ENCODE measurements around the gene PLEKHD1. TPM values are rescaled to one million over a fixed set of nuclear protein-coding genes. Genes with fewer than 3 reads are reported as not detected.

Gene PLEKHD1
- total RNA-seq, 4 donors from 2014 or later: not detected

GRCh38 chr14:69561893-69562292 lies 77.4 kb downstream of the PLEKHD1 start:
- no peaks in the 10 kb centered on the region for H3K27me3 ChIP-seq

GRCh38 chr14:69567563-69567962 lies 83.0 kb downstream of the PLEKHD1 start:
- Histone ChIP-seq H3K9me3 (no peaks in the 10 kb centered on the region), H3K4me3 (no peak overlapping the region), H3K27me3 (peaks cover 0 to 20% of the 10 kb centered on the region in 2 donors), H3K27ac (no peak overlapping the region), H3K36me3 (no peaks in the 10 kb centered on the region), H3K4me1 (peaks cover 0 to 14% (median 6%) of the 10 kb centered on the region in 4 donors)
- no peak for DNase-seq
- TF ChIP-seq CTCF (IDR thresholded peaks at IDR 0.05) (no peak), POLR2A (IDR thresholded peaks at IDR 0.05) (no peak)

More at GRCh38 chr14:69561893-69562292, 77.4 kb downstream of the PLEKHD1 start:
- Histone ChIP-seq H3K27ac (no peak overlapping the region), H3K4me3 (no peak overlapping the region), H3K9me3 (no peaks in the 10 kb centered on the region), H3K36me3 (no peaks in the 10 kb centered on the region), H3K4me1 (no peaks in the 10 kb centered on the region)
- no peak for DNase-seq
- TF ChIP-seq CTCF (IDR thresholded peaks at IDR 0.05): no peak

- no peak for TF ChIP-seq CTCF (IDR thresholded peaks at IDR 0.05)
These were observed 85.3 kb downstream of the PLEKHD1 start for GRCh38 chr14:69569859-69570258.

GRCh38 chr14:69570836-69571330 lies 86.4 kb downstream of the PLEKHD1 start:
- Histone ChIP-seq H3K27ac (no peak overlapping the region), H3K36me3 (no peaks in the 10 kb centered on the region), H3K4me1 (peaks cover 0 to 35% (median 15%) of the 10 kb centered on the region in 4 donors), H3K27me3 (peaks cover 0 to 38% of the 10 kb centered on the region in 2 donors), H3K4me3 (no peak overlapping the region), H3K9me3 (no peaks in the 10 kb centered on the region)
- DNase-seq: no peak
- TF ChIP-seq CTCF (IDR thresholded peaks at IDR 0.05): no peak
- TF ChIP-seq POLR2A (IDR thresholded peaks at IDR 0.05): no peak

More at GRCh38 chr14:69569859-69570258, 85.3 kb downstream of the PLEKHD1 start:
- Histone ChIP-seq H3K4me3 (no peak overlapping the region), H3K27me3 (peaks cover 0 to 38% of the 10 kb centered on the region in 2 donors), H3K27ac (no peak overlapping the region), H3K4me1 (peaks cover 0 to 35% (median 15%) of the 10 kb centered on the region in 4 donors), H3K9me3 (no peaks in the 10 kb centered on the region), H3K36me3 (no peaks in the 10 kb centered on the region)
- DNase-seq: no peak

- H3K9me3 ChIP-seq: no peaks in the 10 kb centered on the region
- H3K4me3 ChIP-seq: peak overlapping the region in 3 of 4 donors; percentile 27 to 53 (median 49)
- no peaks in the 10 kb centered on the region for H3K36me3 ChIP-seq
- H3K27ac ChIP-seq: no peak overlapping the region
- DNase-seq: no peak
- no peak for TF ChIP-seq POLR2A (IDR thresholded peaks at IDR 0.05)
- TF ChIP-seq CTCF (IDR thresholded peaks at IDR 0.05): no peak
- H3K4me1 ChIP-seq: peaks cover 0 to 35% (median 15%) of the 10 kb centered on the region in 4 donors
- H3K27me3 ChIP-seq: peaks cover 0 to 38% of the 10 kb centered on the region in 2 donors
These were observed 87.0 kb downstream of the PLEKHD1 start for GRCh38 chr14:69571449-69572029.

Measured in Peyer's patch (tissue), 4 donors.